ENCODE results near the gene BTRC. TPM values are rescaled to one million over a fixed set of nuclear protein-coding genes. Genes with fewer than 3 reads are reported as not detected.
"Not testable (repeated sequence)": the region's sequence is repeated elsewhere in the genome, so short reads cannot be mapped to it uniquely, and the experiment has no call there.

Gene BTRC
- total RNA-seq, 4 donors from 2014 or later = 8.0 to 15.1 (median 10.4) TPM

DNA sequence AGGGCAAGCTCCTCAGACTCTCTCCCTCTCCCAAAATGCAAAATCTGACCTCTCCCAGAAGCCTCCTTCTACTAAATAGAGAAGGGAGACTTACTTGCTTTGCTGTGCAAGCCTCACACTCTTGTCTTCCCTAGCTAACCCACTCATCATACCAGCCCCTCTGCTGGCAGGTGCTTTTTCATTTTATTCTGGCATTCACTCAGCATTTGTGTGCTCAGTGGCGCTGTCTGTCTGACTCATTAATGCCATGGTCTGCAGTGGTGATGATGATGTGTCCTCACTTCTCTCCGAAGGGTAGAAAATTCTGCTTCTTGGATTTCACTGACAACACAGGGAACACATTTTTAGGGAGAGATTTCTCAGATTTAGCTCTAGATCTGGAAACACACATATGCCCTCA lies 22.0 kb upstream of the BTRC start:
- no peak for TF ChIP-seq POLR2A (IDR thresholded peaks at IDR 0.05)
- TF ChIP-seq, protein P1, sequence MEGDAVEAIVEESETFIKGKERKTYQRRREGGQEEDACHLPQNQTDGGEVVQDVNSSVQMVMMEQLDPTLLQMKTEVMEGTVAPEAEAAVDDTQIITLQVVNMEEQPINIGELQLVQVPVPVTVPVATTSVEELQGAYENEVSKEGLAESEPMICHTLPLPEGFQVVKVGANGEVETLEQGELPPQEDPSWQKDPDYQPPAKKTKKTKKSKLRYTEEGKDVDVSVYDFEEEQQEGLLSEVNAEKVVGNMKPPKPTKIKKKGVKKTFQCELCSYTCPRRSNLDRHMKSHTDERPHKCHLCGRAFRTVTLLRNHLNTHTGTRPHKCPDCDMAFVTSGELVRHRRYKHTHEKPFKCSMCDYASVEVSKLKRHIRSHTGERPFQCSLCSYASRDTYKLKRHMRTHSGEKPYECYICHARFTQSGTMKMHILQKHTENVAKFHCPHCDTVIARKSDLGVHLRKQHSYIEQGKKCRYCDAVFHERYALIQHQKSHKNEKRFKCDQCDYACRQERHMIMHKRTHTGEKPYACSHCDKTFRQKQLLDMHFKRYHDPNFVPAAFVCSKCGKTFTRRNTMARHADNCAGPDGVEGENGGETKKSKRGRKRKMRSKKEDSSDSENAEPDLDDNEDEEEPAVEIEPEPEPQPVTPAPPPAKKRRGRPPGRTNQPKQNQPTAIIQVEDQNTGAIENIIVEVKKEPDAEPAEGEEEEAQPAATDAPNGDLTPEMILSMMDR (IDR thresholded peaks at IDR 0.05) = no peak
- intact Hi-C loops (cut with DNase I) = no loop called here
- H3K27ac ChIP-seq = no peak overlapping the region

GRCh38 chr10:101334259-101334658 lies 19.7 kb upstream of the BTRC start:
- H3K36me3 ChIP-seq; H3K27me3 ChIP-seq; H3K9me3 ChIP-seq; H3K4me1 ChIP-seq; H3K27ac ChIP-seq; DNase-seq; intact Hi-C loops (cut with DNase I); H3K4me3 ChIP-seq: not testable (repeated sequence)
- WGBS, 2 donors = 84 to 95% methylated on average over 3 to 5 of the region's 5 CpGs

More for the DNA sequence above, 22.0 kb upstream of the BTRC start:
- 39 to 48% methylated on average over 2 of the region's 2 CpGs for WGBS, 2 donors
- no peak for DNase-seq
- no peaks in the 10 kb centered on the region for H3K9me3 ChIP-seq
- H3K4me3 ChIP-seq = no peak overlapping the region
- no peaks in the 10 kb centered on the region for H3K36me3 ChIP-seq
- peaks cover 0 to 13% (median 0%) of the 10 kb centered on the region in 4 donors for H3K27me3 ChIP-seq
- no peaks in the 10 kb centered on the region for H3K4me1 ChIP-seq

DNA sequence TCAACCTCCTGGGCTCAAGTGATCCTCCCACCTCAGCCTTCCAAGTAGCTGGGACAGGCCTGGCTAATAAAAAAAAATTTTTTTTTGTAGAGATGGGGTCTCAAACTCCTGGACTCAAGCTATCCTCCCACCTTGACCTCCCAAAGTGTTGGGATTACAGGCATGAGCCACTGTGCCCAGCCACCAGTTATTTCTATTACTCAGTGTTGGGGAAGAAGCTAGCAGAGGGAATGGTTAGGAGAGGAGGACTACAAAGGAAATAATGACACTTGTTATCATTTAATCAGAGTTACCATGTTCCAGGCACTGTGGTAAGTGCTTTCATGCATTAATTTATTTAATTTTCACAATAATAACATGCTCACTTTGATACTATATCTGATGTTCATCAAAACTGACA lies 17.6 kb upstream of the BTRC start:
- H3K36me3 ChIP-seq = no peaks in the 10 kb centered on the region
- H3K4me1 ChIP-seq = no peaks in the 10 kb centered on the region
- H3K27ac ChIP-seq = no peak overlapping the region
- H3K4me3 ChIP-seq = no peak overlapping the region
- DNase-seq = no peak
- TF ChIP-seq, protein P1 (IDR thresholded peaks at IDR 0.05) = no peak
- TF ChIP-seq POLR2A (IDR thresholded peaks at IDR 0.05) = no peak
- H3K9me3 ChIP-seq = no peaks in the 10 kb centered on the region
- intact Hi-C loops (cut with DNase I) = no loop called here
- H3K27me3 ChIP-seq = peaks cover 0 to 7% (median 0%) of the 10 kb centered on the region in 4 donors

GRCh38 chr10:101337836-101338235 lies 16.1 kb upstream of the BTRC start:
- no peak overlapping the region for H3K4me3 ChIP-seq
- no peaks in the 10 kb centered on the region for H3K9me3 ChIP-seq
- intact Hi-C loops (cut with DNase I) = no loop called here
- no peak for TF ChIP-seq POLR2A (IDR thresholded peaks at IDR 0.05)
- TF ChIP-seq, protein P1 (IDR thresholded peaks at IDR 0.05) = no peak
- no peak overlapping the region for H3K27ac ChIP-seq
- H3K4me1 ChIP-seq = no peaks in the 10 kb centered on the region
- WGBS, 2 donors = 83 to 98% methylated on average over 4 of the region's 4 CpGs
- no peaks in the 10 kb centered on the region for H3K36me3 ChIP-seq
- DNase-seq = no peak
- no peaks in the 10 kb centered on the region for H3K27me3 ChIP-seq

GRCh38 chr10:101341438-101341837 lies 12.5 kb upstream of the BTRC start:
- TF ChIP-seq POLR2A (IDR thresholded peaks at IDR 0.05) = no peak
- TF ChIP-seq, protein P1 (IDR thresholded peaks at IDR 0.05) = no peak
- intact Hi-C loops (cut with DNase I) = no loop called here
- DNase-seq = no peak
- Histone ChIP-seq H3K9me3 (no peaks in the 10 kb centered on the region), H3K4me3 (no peak overlapping the region), H3K36me3 (no peaks in the 10 kb centered on the region), H3K27me3 (no peaks in the 10 kb centered on the region), H3K27ac (no peak overlapping the region), H3K4me1 (no peaks in the 10 kb centered on the region)

DNA sequence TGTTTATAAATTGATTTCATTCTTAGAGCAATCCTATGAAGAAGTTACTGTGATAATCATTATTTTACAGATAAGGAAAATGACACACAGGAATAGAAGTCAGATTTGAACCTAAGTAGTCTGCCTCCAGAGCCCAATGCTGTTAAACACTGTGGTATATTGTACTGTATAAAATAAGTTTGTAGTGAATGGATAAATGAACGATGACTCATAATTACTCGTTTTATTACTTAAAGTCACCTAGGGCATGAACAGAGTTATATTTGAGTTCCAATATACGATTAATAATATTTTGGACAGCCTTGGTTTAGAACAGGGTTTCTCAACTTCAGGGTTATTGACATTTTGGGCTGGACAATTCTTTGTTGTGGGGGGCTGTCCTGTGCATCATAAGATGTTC lies 7.8 kb upstream of the BTRC start:
- no peak for TF ChIP-seq POLR2A (IDR thresholded peaks at IDR 0.05)
- TF ChIP-seq, protein P1 (IDR thresholded peaks at IDR 0.05) = no peak
- intact Hi-C loops (cut with DNase I) = no loop called here
- 35 to 54% methylated on average over 3 of the region's 3 CpGs for WGBS, 2 donors
- Histone ChIP-seq H3K9me3 (no peaks in the 10 kb centered on the region), H3K27ac (no peak overlapping the region), H3K36me3 (no peaks in the 10 kb centered on the region), H3K27me3 (no peaks in the 10 kb centered on the region), H3K4me1 (no peaks in the 10 kb centered on the region), H3K4me3 (no peak overlapping the region)
- no peak for DNase-seq
